ENCODE results near the gene KIRREL3.

KIRREL3 gene

DNA sequence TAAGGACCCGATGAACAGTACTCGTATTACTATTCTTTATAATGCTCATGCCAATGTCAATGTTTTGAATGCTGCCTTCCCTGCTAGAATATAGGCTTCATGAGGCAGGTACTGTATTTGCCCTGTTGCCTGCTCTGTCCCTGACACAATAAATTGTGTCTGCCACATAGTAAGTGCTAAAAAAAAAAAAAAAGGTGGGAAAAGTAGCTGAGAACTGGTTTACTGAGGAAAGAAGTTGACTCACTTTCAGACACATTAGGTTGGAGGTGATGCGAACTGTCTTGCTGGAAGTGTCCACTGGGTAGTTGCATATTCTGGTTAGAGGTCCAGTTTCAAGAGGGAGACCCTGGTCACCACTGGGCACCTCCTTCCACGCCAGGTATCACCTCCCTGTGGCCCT is 255.9 kb downstream of the KIRREL3 start:
- TF ChIP-seq, protein P1, sequence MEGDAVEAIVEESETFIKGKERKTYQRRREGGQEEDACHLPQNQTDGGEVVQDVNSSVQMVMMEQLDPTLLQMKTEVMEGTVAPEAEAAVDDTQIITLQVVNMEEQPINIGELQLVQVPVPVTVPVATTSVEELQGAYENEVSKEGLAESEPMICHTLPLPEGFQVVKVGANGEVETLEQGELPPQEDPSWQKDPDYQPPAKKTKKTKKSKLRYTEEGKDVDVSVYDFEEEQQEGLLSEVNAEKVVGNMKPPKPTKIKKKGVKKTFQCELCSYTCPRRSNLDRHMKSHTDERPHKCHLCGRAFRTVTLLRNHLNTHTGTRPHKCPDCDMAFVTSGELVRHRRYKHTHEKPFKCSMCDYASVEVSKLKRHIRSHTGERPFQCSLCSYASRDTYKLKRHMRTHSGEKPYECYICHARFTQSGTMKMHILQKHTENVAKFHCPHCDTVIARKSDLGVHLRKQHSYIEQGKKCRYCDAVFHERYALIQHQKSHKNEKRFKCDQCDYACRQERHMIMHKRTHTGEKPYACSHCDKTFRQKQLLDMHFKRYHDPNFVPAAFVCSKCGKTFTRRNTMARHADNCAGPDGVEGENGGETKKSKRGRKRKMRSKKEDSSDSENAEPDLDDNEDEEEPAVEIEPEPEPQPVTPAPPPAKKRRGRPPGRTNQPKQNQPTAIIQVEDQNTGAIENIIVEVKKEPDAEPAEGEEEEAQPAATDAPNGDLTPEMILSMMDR (IDR thresholded peaks at IDR 0.05; ENCODE audit: low read depth, low read length), result no peak
- no peak for DNase-seq (ENCODE audit: low read depth, low spot score)
- H3K4me3 ChIP-seq (ENCODE audit: low read depth, low read length), result no peak overlapping the region
- in situ Hi-C loops (cut with HindIII; ENCODE audit: low sequenced_read_pairs), result no loop called here

DNA sequence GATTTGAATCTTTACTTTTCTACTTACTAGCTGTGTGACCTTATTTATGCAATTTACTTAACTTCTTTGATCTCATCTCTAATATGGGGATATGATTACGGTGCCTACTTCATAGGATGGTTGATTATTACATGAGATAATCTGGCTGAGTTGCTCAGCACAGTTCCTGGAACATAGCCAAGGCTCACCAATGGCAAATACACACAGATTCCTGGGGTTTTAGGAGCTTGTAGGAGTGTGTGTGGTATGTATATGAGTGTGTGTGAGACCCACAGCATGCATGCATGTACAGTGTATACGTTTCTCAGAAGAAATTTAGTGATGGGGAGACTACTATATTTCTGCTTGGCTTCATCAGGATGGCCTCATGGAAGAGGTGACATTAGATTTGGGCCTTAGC is 256.9 kb downstream of the KIRREL3 start:
- no peak for DNase-seq (ENCODE audit: low read depth, low spot score)
- in situ Hi-C loops (cut with HindIII; ENCODE audit: low sequenced_read_pairs), result no loop called here
- no peak overlapping the region for H3K4me3 ChIP-seq (ENCODE audit: low read depth, low read length)
- TF ChIP-seq, protein P1 (IDR thresholded peaks at IDR 0.05; ENCODE audit: low read depth, low read length), result no peak

DNA sequence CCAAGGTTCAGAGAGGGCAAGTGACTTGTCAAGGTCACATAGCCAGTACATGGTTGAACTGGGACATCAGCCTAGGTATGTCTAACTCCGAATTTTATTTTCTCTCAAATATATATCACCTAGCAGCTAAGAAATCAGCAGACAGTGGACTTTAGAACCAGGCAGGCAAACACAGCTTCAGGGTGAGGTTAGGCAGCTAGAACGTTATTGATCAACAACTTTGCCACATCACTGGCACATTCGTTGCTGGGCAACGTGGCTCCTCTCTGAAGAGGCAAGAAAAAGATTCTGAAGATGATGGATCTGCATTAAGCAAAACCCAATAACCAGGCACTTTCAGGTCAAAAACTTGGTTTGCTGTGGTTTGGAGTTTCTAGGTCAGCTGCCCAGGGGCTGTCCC is 258.0 kb downstream of the KIRREL3 start:
- no peak overlapping the region for H3K4me3 ChIP-seq (ENCODE audit: low read depth, low read length)
- in situ Hi-C loops (cut with HindIII; ENCODE audit: low sequenced_read_pairs), result no loop called here
- no peak for DNase-seq (ENCODE audit: low read depth, low spot score)
- TF ChIP-seq, protein P1 (IDR thresholded peaks at IDR 0.05; ENCODE audit: low read depth, low read length), result no peak

DNA sequence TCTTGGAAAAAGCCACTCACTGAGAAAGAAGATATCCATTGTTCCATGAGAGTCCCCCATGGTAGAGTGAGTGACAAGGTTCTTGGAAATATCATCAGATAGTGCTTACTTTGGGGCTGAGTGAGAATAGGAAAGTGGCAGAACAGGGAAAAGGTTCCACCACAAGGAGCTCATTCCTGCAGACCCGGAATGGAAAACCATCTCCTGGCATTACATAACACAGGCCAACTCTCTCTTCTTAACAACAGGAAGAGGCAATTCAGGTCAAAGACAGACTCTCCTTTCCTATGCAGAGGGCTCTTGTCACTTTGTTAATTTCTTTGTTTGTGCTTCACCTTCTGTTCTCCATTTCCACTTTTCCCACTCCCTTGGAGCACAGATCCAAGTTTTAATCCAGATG is 259.7 kb downstream of the KIRREL3 start:
- no peak for DNase-seq (ENCODE audit: low read depth, low spot score)
- in situ Hi-C loops (cut with HindIII; ENCODE audit: low sequenced_read_pairs), result no loop called here
- TF ChIP-seq, protein P1 (IDR thresholded peaks at IDR 0.05; ENCODE audit: low read depth, low read length), result no peak
- no peak overlapping the region for H3K4me3 ChIP-seq (ENCODE audit: low read depth, low read length)

DNA sequence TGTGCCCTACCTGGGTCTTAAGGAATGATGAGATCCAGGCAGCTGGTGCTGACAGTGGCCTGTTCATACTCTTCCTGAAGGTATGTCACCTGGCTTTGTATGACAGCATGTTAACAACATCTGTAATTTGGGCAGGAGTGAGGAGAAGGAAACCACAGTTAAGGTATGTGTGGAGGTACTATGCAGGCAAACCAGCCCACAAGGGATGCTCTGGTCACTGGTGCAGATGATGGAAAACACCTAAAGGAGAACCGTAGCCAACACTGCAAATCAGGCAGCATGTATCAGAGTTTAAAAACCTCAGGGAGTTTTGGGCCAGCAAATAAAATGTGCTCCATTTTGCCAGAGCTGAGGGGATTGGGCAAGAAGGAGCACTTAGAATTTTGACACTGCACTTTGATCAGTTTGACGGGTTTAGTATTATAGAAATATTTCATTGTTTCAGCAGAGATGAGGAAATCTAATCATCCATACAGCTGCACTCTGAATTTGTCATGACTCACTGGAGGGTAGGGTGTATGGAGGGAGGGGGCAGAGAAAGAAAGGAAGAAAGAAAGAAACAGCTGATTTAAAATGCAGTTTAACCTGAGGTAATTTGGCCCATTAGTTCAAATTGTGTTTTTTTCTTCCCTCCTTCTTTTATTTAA is 260.9 kb downstream of the KIRREL3 start:
- no peak for DNase-seq (ENCODE audit: low read depth, low spot score)
- TF ChIP-seq, protein P1 (IDR thresholded peaks at IDR 0.05; ENCODE audit: low read depth, low read length), result no peak
- no peak overlapping the region for H3K4me3 ChIP-seq (ENCODE audit: low read depth, low read length)
- in situ Hi-C loops (cut with HindIII; ENCODE audit: low sequenced_read_pairs), result no loop called here

DNA sequence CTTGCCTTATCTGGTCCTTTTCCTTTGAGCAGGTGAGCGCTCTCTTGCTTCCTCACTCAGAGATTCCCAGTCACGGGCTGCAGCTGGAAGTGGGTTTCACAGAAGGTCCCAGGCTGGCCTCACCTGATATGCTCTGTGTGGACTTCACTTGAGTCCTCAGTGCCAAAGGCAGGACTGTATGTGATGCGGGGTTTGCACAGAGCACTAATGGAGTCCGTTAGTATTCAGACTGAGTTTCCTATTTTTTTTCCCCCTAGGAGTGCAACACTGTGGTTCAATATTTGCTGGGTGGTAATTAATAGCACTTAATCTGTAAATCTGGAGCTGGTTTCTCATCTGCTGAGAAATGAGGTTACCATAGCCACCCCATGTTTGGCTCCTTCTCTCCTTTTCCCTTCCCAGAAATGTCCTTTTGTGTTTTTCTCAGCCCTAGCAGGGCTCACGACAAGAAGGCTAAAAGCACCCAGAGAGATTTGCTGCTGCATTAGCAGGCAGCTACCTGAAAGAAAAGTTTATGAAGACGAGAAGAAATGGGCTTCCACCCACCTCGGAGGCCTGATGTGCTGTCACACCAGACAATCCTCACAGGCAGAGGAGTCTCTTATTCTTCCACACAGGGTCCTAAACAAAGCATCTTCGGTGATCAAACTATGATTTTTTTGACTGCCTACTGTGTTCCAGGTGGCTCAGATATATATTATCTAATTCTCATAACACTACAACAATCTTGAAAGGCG is 262.1 kb downstream of the KIRREL3 start:
- no peak for DNase-seq (ENCODE audit: low read depth, low spot score)
- no peak overlapping the region for H3K4me3 ChIP-seq (ENCODE audit: low read depth, low read length)
- TF ChIP-seq, protein P1 (IDR thresholded peaks at IDR 0.05; ENCODE audit: low read depth, low read length), result no peak
- in situ Hi-C loops (cut with HindIII; ENCODE audit: low sequenced_read_pairs), result no loop called here

Measured in astrocyte of the spinal cord (primary cell).